Lower leg skin (tissue), 3 donors: Measurements from ENCODE around the gene PTPRN2.

Experiments used
- POLR2A ChIP-seq, 2 donors: fragments of 450-650 bp; IDR thresholded peaks; one replicate each; pipeline ENCODE4 v1.6.1; 2016 to 2017; ENCODE audit warnings: antibody characterized with exemption in 2 of 2, mild to moderate bottlenecking in 1 of 2, moderate library complexity in 1 of 2
- TF ChIP-seq, protein P1 (sequence below), 3 donors: fragments of 450-650 bp; IDR thresholded peaks; one replicate each; pipeline ENCODE4 v1.5.1; 2016; ENCODE audit warnings: antibody characterized with exemption in 3 of 3, mild to moderate bottlenecking in 3 of 3, moderate library complexity in 2 of 3

- TF ChIP-seq, protein P1, sequence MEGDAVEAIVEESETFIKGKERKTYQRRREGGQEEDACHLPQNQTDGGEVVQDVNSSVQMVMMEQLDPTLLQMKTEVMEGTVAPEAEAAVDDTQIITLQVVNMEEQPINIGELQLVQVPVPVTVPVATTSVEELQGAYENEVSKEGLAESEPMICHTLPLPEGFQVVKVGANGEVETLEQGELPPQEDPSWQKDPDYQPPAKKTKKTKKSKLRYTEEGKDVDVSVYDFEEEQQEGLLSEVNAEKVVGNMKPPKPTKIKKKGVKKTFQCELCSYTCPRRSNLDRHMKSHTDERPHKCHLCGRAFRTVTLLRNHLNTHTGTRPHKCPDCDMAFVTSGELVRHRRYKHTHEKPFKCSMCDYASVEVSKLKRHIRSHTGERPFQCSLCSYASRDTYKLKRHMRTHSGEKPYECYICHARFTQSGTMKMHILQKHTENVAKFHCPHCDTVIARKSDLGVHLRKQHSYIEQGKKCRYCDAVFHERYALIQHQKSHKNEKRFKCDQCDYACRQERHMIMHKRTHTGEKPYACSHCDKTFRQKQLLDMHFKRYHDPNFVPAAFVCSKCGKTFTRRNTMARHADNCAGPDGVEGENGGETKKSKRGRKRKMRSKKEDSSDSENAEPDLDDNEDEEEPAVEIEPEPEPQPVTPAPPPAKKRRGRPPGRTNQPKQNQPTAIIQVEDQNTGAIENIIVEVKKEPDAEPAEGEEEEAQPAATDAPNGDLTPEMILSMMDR (IDR thresholded peaks at IDR 0.05): no peak
- TF ChIP-seq POLR2A (IDR thresholded peaks at IDR 0.05): no peak
Measured at GRCh38 chr7:157543276-157543675, 1044.3 kb downstream of the PTPRN2 start.
